HG03575 (cell line): ENCODE measurements around the gene SGCE.

Experiments
- ATAC-seq: cut with Tn5 transposase; IDR thresholded peaks from one replicate; pipeline ENCODE4 v1.9.1; 2021; ENCODE audit not compliant: unreplicated experiment, insufficient number of reproducible peaks, low FRiP score; ENCODE audit errors: extremely low read depth

SGCE gene

DNA sequence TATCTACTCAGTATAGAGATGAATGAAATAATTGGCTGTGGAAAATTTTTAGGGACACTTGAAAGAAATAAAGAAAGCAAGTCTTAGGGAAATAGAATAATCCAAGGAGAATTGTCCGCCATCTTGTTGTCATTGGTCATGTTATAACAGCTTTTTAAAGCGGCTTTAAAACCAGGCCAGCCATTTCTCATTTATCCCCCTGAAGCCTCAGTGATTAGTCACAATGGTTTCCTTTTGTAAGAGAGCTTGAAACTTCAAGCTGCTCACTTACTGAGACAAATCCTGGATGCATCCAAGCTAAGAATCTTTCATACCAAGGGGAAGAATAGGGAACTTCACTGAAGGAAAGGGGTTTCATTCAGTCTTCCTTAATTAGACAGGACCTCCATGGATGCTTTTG is 67.9 kb downstream of the SGCE start:
- no peak for ATAC-seq

DNA sequence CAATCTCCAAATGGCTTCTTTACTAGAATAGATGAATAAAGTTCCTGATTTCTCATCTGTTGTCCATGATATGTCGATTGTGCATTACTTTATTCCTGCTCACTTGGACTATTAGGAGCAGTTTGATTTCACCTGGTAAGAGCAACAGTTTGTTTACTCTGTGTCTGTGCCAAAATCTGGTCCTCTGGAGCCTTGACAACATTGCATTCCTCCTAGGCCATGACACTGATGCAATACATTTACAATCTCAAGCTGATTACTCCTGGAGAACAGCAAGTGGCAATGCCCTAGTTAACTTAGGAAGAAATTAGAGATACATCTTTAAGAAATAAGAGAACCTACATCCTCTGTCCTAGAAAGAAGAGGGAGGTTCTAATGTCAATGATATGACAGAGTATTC is 71.8 kb downstream of the SGCE start:
- no peak for ATAC-seq

- no peak for ATAC-seq
Measured at GRCh38 chr7:94580601-94581000, 75.3 kb downstream of the SGCE start.

- no peak for ATAC-seq
Measured at GRCh38 chr7:94579470-94579869, 76.5 kb downstream of the SGCE start.

- ATAC-seq, result no peak
Measured at GRCh38 chr7:94578614-94579013, 77.3 kb downstream of the SGCE start.

- no peak for ATAC-seq
Measured at GRCh38 chr7:94577357-94577756, 78.6 kb downstream of the SGCE start.

GRCh38 chr7:94576316-94576715 is 79.6 kb downstream of the SGCE start:
- no peak for ATAC-seq

DNA sequence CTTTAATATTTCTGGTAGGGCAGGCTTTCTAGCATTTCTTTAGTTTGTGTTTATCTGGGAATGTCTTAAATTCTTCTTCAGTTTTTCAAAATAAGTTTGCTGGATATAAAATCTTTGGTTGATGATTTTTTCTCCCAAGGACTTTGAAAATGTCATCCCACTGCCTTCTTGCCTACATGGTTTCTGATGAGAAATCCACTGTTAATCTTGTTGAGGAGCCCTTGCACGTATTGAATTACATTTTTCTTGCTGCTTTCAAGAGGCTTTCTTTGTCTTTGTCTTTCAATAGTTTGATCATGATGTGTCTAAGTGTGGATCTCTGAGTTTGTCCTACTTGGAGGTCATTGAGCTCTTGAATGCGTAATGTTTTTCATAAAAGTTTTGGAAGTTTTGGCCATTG is 80.3 kb downstream of the SGCE start:
- no peak for ATAC-seq

GRCh38 chr7:94571816-94572215 is 84.1 kb downstream of the SGCE start:
- ATAC-seq, result no peak

DNA sequence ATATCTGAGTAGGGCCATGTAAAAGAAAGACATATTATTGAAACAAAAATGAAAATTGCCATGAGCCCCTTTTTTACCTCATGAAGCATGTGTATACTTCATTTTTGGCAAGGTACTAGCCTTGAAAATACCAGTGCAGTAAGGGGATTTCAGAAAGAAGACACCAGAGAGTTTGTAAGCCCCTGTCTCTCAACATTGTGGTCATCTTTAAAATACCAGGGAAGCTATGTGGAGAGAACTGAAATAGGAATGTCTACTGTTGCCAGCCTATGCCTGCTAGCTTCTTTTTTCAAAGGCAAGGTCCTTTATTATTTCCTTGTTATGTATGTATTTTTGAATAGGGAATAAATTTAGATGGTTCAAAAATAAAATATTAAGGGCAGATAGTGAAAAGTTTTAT is 88.5 kb downstream of the SGCE start:
- no peak for ATAC-seq

DNA sequence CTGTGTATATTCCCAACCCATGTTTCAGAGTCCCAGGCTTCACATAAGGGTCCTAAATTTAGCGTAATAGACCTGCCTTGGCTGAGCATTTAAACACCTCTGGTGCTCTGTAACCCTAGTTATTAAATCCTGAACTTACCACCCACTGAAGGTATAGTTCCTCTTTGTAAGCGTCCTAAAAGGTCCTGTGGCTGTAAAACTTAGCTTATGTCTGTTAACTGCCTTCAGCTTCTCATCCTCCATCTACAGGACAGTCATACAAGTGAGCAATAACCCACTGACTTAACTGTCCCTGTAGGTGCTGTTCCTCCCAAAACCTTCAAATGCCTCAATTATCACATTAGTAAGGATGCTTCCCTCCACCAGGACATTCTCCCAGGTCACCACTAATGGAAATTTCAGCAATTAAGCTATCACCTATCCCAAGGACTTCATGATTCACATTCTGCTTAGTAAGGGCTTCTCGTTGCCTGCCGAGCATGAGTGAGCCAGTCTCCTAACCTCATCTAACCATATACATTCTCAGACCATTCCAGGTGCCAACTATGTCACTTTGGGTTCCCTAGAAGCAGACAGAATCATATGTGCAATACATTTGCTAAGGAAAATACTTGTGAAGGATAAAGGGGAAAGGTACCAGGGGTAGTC is 90.6 kb downstream of the SGCE start:
- ATAC-seq, result no peak

DNA sequence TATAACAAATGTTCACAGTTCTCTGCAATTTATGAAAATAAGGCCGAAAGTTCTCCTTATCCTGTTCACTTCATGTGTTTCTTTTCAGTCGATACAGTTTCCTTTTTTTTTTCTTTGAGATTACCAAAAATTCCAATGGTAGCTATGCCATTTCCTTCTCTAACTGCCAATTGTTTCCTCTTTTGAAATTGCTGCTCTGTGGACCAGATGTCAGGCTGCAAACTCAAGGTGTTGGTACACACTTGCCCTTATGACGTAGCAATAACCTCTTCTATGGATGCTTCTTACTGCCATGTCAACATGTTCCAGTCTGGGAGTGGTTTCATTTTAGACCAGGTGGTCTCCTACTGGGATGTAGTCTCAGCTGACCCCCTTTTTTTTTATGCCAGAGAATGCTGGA is 93.4 kb downstream of the SGCE start:
- ATAC-seq, result no peak

GRCh38 chr7:94561841-94562514 is 94.0 kb downstream of the SGCE start:
- no peak for ATAC-seq

DNA sequence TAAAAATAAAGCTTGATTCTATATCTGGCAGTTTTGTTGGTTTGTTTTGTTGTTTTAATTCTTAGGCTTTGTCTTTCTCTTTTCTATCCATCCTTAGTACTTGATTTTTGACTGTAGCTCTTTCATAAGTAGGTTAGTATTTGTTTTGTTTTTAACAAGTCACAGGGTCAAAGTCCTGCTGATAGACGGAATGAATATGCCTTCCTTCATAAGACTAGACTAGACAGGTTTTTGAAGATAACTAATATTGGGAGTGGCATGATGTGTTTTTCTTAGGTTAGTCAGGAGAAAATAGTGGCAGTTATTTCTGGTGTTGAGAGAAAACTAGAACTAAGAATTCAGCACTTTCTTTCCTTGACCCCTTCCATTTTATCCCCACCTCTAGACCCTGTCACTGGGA is 96.0 kb downstream of the SGCE start:
- no peak for ATAC-seq

- ATAC-seq, result no peak
Measured at GRCh38 chr7:94557215-94557614, 98.7 kb downstream of the SGCE start.

- ATAC-seq, result no peak
Measured at GRCh38 chr7:94556028-94556427, 99.9 kb downstream of the SGCE start.

DNA sequence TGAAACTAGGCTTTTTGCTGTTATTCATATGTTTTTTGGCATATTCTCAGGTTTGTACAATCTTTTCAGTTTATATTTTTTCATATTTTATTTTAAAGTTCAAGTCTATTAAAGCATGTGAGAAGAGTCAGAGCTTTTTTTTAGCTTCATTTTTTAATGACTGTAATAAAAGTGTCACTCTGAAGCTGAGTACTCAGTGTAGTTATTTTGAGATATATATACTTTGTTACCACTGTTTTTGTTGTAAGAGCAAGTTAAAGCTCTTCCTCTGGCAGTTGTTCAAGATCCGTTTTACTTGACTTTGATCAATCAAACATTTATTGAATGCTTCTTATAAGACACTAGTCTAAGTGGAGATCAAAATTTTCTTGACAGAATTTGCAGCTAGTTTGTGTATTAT is 108.8 kb downstream of the SGCE start:
- no peak for ATAC-seq

DNA sequence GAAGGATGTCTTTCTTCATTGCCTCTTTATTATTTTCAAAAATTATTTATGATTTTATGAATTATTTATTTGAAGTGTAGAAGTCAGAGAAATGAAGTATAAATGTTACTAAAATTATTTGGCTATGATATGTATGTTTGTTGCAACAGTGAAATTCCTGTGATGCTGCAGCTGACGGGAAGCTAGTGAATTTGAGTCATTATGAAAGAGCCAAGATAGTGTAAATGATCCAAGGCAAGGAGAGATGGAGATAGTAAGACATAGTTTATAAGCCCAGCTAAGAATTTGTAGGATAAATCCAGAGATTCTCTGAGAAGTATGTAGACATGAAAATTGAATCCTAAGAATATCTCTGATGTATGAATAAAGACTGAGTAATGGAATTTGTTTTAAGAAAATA is 115.5 kb downstream of the SGCE start:
- ATAC-seq, result no peak
